ENCODE data around the gene ARRDC4. TPM values are rescaled to one million over a fixed set of nuclear protein-coding genes. Genes with fewer than 3 reads are reported as not detected.

ARRDC4 gene
- total RNA-seq, 1 donor from 2014 or later, result 6.7 TPM

GRCh38 chr15:98005659-98006058, 45.2 kb downstream of the ARRDC4 start:
- Mint-ChIP-seq H3K27ac (ENCODE audit: unreplicated experiment) (no peak overlapping the region), H3K9me3 (ENCODE audit: unreplicated experiment) (no peaks in the 10 kb centered on the region), H3K27me3 (ENCODE audit: unreplicated experiment) (no peaks in the 10 kb centered on the region), H3K4me3 (ENCODE audit: unreplicated experiment) (no peak overlapping the region), H3K4me1 (ENCODE audit: unreplicated experiment) (no peaks in the 10 kb centered on the region), H3K36me3 (ENCODE audit: low read depth, unreplicated experiment) (no peaks in the 10 kb centered on the region)
- TF ChIP-seq CTCF (IDR thresholded peaks at IDR 0.05; ENCODE audit: unreplicated experiment), result no peak
- DNase-seq (ENCODE audit: low spot score), result no peak

DNA sequence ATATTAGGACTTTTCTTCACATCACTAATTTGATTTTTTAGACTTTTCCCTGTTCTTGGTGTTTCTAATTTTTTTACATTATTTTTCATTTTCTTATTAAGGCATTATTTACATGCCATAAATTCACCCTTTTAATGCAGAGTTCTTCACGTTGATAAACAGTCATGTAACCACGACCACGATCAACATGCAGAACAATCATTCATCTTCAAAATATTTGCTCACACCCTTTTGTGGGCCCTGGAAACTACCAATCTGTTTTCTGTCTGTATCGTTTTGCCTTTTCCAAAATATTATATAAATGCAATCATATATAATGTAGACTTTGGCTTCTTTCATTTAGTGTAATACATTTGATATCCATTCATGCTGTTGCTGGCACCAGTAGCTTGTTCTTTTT, 48.7 kb downstream of the ARRDC4 start:
- H3K4me1 Mint-ChIP-seq (ENCODE audit: unreplicated experiment), result no peaks in the 10 kb centered on the region
- TF ChIP-seq CTCF (IDR thresholded peaks at IDR 0.05; ENCODE audit: unreplicated experiment), result no peak
- H3K27me3 Mint-ChIP-seq (ENCODE audit: unreplicated experiment), result no peaks in the 10 kb centered on the region

DNA sequence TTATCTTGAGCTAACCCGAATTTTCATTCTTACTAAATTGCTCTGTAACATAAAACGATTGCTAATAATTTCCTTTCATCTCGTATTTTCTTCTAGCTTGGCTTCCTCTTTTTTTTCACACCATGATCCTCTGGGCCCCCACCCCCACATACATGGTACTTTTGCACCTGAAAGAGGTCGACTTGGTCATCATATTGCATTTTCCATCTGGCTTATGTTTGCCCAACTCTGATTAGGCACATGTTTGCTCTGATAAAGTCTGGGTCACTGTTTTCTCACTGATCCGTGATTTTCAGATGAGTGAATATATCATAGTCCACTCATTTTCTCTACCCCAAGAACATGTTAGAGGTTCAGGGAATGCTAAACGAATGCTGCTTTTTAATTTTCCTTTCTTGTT, 49.5 kb downstream of the ARRDC4 start:
- no peak overlapping the region for H3K4me3 Mint-ChIP-seq (ENCODE audit: unreplicated experiment)
- no peaks in the 10 kb centered on the region for H3K36me3 Mint-ChIP-seq (ENCODE audit: low read depth, unreplicated experiment)
- H3K27me3 Mint-ChIP-seq (ENCODE audit: unreplicated experiment), result no peaks in the 10 kb centered on the region
- no peaks in the 10 kb centered on the region for H3K4me1 Mint-ChIP-seq (ENCODE audit: unreplicated experiment)
- no peak for TF ChIP-seq CTCF (IDR thresholded peaks at IDR 0.05; ENCODE audit: unreplicated experiment)
- no peak overlapping the region for H3K27ac Mint-ChIP-seq (ENCODE audit: unreplicated experiment)
- H3K9me3 Mint-ChIP-seq (ENCODE audit: unreplicated experiment), result no peaks in the 10 kb centered on the region
- DNase-seq (ENCODE audit: low spot score), result no peak

More for the DNA sequence above, 48.7 kb downstream of the ARRDC4 start:
- H3K27ac Mint-ChIP-seq (ENCODE audit: unreplicated experiment), result no peak overlapping the region
- no peak for DNase-seq (ENCODE audit: low spot score)
- no peaks in the 10 kb centered on the region for H3K36me3 Mint-ChIP-seq (ENCODE audit: low read depth, unreplicated experiment)
- no peaks in the 10 kb centered on the region for H3K9me3 Mint-ChIP-seq (ENCODE audit: unreplicated experiment)
- H3K4me3 Mint-ChIP-seq (ENCODE audit: unreplicated experiment), result no peak overlapping the region

DNA sequence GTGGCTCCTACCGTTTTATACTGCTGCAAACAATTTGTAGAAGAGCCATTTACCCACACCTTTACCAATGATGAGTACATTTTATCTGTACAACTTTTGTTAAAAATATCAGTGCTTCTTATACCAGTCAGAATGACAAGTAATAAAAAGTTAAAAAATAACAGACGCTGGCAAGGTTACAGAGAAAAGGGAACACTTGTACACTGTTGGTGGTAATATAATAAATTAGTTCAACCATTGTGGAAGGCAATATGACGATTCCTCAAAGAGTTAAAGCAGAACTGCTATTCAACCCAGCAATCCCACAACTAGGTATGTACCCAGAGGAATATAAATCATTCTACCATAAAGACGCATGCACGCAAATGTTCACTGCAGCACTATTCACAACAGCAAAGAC, 51.9 kb downstream of the ARRDC4 start:
- no peak overlapping the region for H3K4me3 Mint-ChIP-seq (ENCODE audit: unreplicated experiment)
- no peaks in the 10 kb centered on the region for H3K36me3 Mint-ChIP-seq (ENCODE audit: low read depth, unreplicated experiment)
- H3K4me1 Mint-ChIP-seq (ENCODE audit: unreplicated experiment), result no peaks in the 10 kb centered on the region
- H3K27me3 Mint-ChIP-seq (ENCODE audit: unreplicated experiment), result no peaks in the 10 kb centered on the region
- no peak for DNase-seq (ENCODE audit: low spot score)
- TF ChIP-seq CTCF (IDR thresholded peaks at IDR 0.05; ENCODE audit: unreplicated experiment), result no peak
- no peaks in the 10 kb centered on the region for H3K9me3 Mint-ChIP-seq (ENCODE audit: unreplicated experiment)
- no peak overlapping the region for H3K27ac Mint-ChIP-seq (ENCODE audit: unreplicated experiment)

DNA sequence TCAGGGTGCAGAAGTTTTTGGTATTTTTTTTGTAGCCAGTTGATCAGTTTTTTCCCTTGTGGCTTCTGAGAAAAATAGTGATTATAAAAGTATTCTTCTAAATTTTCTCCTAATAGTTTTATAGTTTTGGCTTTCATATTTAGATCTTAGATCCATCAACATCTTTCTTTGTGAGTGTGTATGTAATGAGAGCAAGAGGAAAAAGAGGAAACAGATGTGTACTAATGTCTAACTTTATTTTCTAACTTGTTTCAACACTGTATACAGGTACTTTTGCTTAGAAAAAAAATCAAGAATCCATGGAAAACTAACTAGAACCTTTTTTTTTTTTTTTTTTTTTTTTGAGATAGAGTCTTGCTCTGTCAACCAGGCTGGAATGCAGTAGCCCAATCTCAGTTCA, 53.1 kb downstream of the ARRDC4 start:
- no peaks in the 10 kb centered on the region for H3K4me1 Mint-ChIP-seq (ENCODE audit: unreplicated experiment)
- no peaks in the 10 kb centered on the region for H3K36me3 Mint-ChIP-seq (ENCODE audit: low read depth, unreplicated experiment)
- H3K9me3 Mint-ChIP-seq (ENCODE audit: unreplicated experiment), result no peaks in the 10 kb centered on the region
- no peak for DNase-seq (ENCODE audit: low spot score)
- TF ChIP-seq CTCF (IDR thresholded peaks at IDR 0.05; ENCODE audit: unreplicated experiment), result no peak
- no peak overlapping the region for H3K4me3 Mint-ChIP-seq (ENCODE audit: unreplicated experiment)
- no peak overlapping the region for H3K27ac Mint-ChIP-seq (ENCODE audit: unreplicated experiment)
- H3K27me3 Mint-ChIP-seq (ENCODE audit: unreplicated experiment), result no peaks in the 10 kb centered on the region
